Calu3 (cell line): ENCODE data around the gene AGGF1. TPM values are rescaled to one million over a fixed set of nuclear protein-coding genes. Genes with fewer than 3 reads are reported as not detected.

Experiments used
- BruUV-seq: library from RNA; stranded (reverse); fragments of 400-500 nt; replicated peaks from 2 replicates; lab custom pipeline; 2021; lab: Mats Ljungman, UMichigan
- CTCF ChIA-PET: fragments of 300-600 bp; sonication (Branson Sonifier 250); formaldehyde crosslinking; loops from one replicate; lab custom pipeline; 2022; ENCODE audit warnings: antibody characterized with exemption; lab: Charles Lee
- DNase-seq: peaks from one replicate; pipeline ENCODE4 v3.0.0; 2022
- H3K27ac Mint-ChIP-seq: one replicate; pipeline ENCODE4 v1.8.0; 2022; ENCODE audit warnings: mixed read lengths; ENCODE audit not compliant: unreplicated experiment
- H3K27me3 Mint-ChIP-seq: one replicate; pipeline ENCODE4 v1.8.0; 2022; ENCODE audit warnings: mixed read lengths; ENCODE audit not compliant: unreplicated experiment
- H3K36me3 Mint-ChIP-seq: one replicate; pipeline ENCODE4 v1.8.0; 2022; ENCODE audit warnings: mild to moderate bottlenecking, moderate library complexity, mixed read lengths; ENCODE audit not compliant: insufficient read depth, unreplicated experiment
- H3K4me1 Mint-ChIP-seq: one replicate; pipeline ENCODE4 v1.8.0; 2022; ENCODE audit warnings: mild to moderate bottlenecking, low read depth, mixed read lengths; ENCODE audit not compliant: unreplicated experiment
- H3K4me3 Mint-ChIP-seq: one replicate; pipeline ENCODE4 v1.8.0; 2022; ENCODE audit warnings: mild to moderate bottlenecking, low read depth, moderate library complexity, mixed read lengths; ENCODE audit not compliant: unreplicated experiment
- H3K9me3 Mint-ChIP-seq: one replicate; pipeline ENCODE4 v1.8.0; 2022; ENCODE audit warnings: low read depth, mixed read lengths; ENCODE audit not compliant: unreplicated experiment
- CTCF ChIP-seq: fragments of 200-600 bp; IDR thresholded peaks from one replicate; pipeline ENCODE4 v1.8.0; 2022; ENCODE audit warnings: antibody characterized with exemption; ENCODE audit not compliant: unreplicated experiment
- intact Hi-C: fragments of 100-400 bp; cut with micrococcal nuclease; formaldehyde crosslinking; loops from one replicate; pipeline ENCODE4 v1.10.0; 2022; ENCODE audit not compliant: unreplicated experiment
- total RNA-seq: library from RNA; stranded (reverse); gene quantifications from 2 replicates; pipeline ENCODE4 v1.2.3, GENCODE V29; 2022

Gene AGGF1
- total RNA-seq, 1 experiment from 2014 or later, result 29.5 TPM

GRCh38 chr5:77065256-77065655 is 35.1 kb downstream of the AGGF1 start:
- H3K9me3 Mint-ChIP-seq, result peaks cover 3% of the 10 kb centered on the region
- CTCF ChIA-PET, result no interaction called here
- H3K36me3 Mint-ChIP-seq, result peaks cover 15% of the 10 kb centered on the region
- TF ChIP-seq CTCF, result no peak
- DNase-seq, result no peak
- no peaks in the 10 kb centered on the region for H3K4me1 Mint-ChIP-seq
- intact Hi-C loops, result no loop called here
- H3K27me3 Mint-ChIP-seq, result no peaks in the 10 kb centered on the region
- H3K27ac Mint-ChIP-seq, result no peak overlapping the region
- no peak overlapping the region for H3K4me3 Mint-ChIP-seq
- no TSS peak for BruUV-seq

- TF ChIP-seq CTCF, result no peak
- intact Hi-C loops, result no loop called here
- DNase-seq, result no peak
- H3K27ac Mint-ChIP-seq, result no peak overlapping the region
- no peaks in the 10 kb centered on the region for H3K27me3 Mint-ChIP-seq
- peaks cover 15% of the 10 kb centered on the region for H3K36me3 Mint-ChIP-seq
- CTCF ChIA-PET, result no interaction called here
- no peaks in the 10 kb centered on the region for H3K4me1 Mint-ChIP-seq
- BruUV-seq, result no TSS peak
- peaks cover 3% of the 10 kb centered on the region for H3K9me3 Mint-ChIP-seq
- no peak overlapping the region for H3K4me3 Mint-ChIP-seq
Measured at GRCh38 chr5:77066184-77066583, 36.0 kb downstream of the AGGF1 start.

GRCh38 chr5:77066823-77067442 is 36.7 kb downstream of the AGGF1 start:
- Mint-ChIP-seq H3K27ac (no peak overlapping the region), H3K36me3 (peaks cover 15% of the 10 kb centered on the region), H3K4me3 (no peak overlapping the region), H3K4me1 (no peaks in the 10 kb centered on the region), H3K9me3 (peaks cover 3% of the 10 kb centered on the region), H3K27me3 (no peaks in the 10 kb centered on the region)
- BruUV-seq, result no TSS peak
- no peak for TF ChIP-seq CTCF
- no peak for DNase-seq
- intact Hi-C loops, result no loop called here
- CTCF ChIA-PET, result no interaction called here

- no peaks in the 10 kb centered on the region for H3K27me3 Mint-ChIP-seq
- H3K4me3 Mint-ChIP-seq, result no peak overlapping the region
- TF ChIP-seq CTCF, result no peak
Measured at GRCh38 chr5:77073667-77074066, 43.5 kb downstream of the AGGF1 start.

More at GRCh38 chr5:77073667-77074066, 43.5 kb downstream of the AGGF1 start:
- intact Hi-C loops, result no loop called here
- H3K27ac Mint-ChIP-seq, result no peak overlapping the region
- CTCF ChIA-PET, result no interaction called here
- no TSS peak for BruUV-seq
- no peak for DNase-seq
- H3K9me3 Mint-ChIP-seq, result peaks cover 3% of the 10 kb centered on the region
- peaks cover 4% of the 10 kb centered on the region for H3K36me3 Mint-ChIP-seq
- H3K4me1 Mint-ChIP-seq, result no peaks in the 10 kb centered on the region
